Activated naive CD8-positive, alpha-beta T cell treated with anti-CD3 and anti-CD28 coated beads, Interleukin-2, amount 10 ng/mL, durations not matched to agents 7 days and 5 days (primary cell): ENCODE results near the gene DUSP15. TPM values are rescaled to one million over a fixed set of nuclear protein-coding genes. Genes with fewer than 3 reads are reported as not detected.

Experiments used
- ATAC-seq: fragments of 150-1000 bp; cut with Tn5 transposase; one replicate; pipeline ENCODE4 v1.10.0; 2021; ENCODE audit warnings: low read depth, moderate library complexity
- POLR2A ChIA-PET: fragments of 350-600 bp; sonication (Branson Sonifier 250); formaldehyde crosslinking; loops from one replicate; lab custom pipeline; 2021; ENCODE audit warnings: antibody characterized with exemption; lab: Charles Lee
- DNase-seq: peaks from one replicate; pipeline ENCODE4 v3.0.0; 2021
- H3K27ac Mint-ChIP-seq: one replicate; pipeline ENCODE4 v1.8.0; 2022; ENCODE audit warnings: mild to moderate bottlenecking, mixed read lengths
- H3K27me3 Mint-ChIP-seq: one replicate; pipeline ENCODE4 v1.8.0; 2022; ENCODE audit warnings: mild to moderate bottlenecking, moderate library complexity, mixed read lengths
- H3K36me3 Mint-ChIP-seq: one replicate; pipeline ENCODE4 v1.8.0; 2021; ENCODE audit warnings: mild to moderate bottlenecking, mixed read lengths
- H3K4me1 Mint-ChIP-seq: one replicate; pipeline ENCODE4 v1.8.0; 2021; ENCODE audit warnings: mixed read lengths
- H3K4me3 Mint-ChIP-seq: one replicate; pipeline ENCODE4 v1.8.0; 2022; ENCODE audit warnings: mild to moderate bottlenecking, moderate library complexity, mixed read lengths
- H3K9me3 Mint-ChIP-seq: one replicate; pipeline ENCODE4 v1.8.0; 2021; ENCODE audit warnings: mixed read lengths
- total RNA-seq, 2 experiments: library from RNA; stranded (reverse); gene quantifications; one replicate each; pipeline ENCODE4 v1.2.3, GENCODE V29; 2021

DUSP15 gene
- total RNA-seq, 2 experiments from 2014 or later, result not detected

DNA sequence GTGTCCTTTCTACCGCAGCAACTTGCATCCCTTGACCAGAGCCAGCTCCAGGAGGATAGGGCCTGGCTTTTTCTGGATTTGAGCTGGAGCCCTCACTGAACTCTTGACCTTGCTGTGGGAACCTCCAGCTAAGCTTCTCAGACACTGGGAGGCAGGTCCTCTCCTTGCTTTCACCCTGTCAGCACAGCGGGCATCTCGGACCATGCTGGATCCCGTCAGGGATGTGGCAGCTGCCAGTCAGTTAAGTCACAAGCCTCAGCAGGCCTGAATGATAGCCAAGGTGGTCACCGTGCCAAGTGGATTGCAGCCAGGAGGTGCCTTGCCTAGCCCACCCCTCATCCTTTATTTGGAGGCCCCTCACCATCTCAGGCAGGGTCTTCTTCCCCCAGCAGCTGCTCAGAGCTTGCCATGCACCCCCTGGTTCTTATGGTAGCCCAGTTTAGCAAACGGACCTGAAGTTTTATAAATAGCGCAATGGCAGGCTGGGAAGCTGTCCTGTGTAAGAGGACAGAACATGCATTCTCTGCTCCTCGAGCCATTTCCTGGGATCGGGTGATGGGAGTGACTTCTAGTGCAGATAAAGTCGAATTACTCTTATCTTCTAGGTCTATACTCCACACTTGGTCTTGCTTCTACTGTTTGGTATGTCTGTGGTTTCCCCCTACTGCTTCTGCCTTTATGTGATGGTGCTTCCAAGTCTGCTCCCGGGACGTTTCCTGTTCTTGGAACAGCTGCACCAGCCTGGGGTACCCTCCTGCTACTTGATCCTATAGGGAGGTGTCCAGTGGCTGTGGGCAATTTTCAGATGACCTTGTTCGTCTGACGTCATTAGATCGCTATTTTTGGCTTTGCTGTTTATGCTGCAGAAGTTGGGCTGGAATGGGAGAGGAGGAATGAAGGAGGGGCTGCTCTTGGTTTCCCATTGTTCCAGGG lies 58.3 kb downstream of the DUSP15 start:
- H3K9me3 Mint-ChIP-seq, result no peaks in the 10 kb centered on the region

DNA sequence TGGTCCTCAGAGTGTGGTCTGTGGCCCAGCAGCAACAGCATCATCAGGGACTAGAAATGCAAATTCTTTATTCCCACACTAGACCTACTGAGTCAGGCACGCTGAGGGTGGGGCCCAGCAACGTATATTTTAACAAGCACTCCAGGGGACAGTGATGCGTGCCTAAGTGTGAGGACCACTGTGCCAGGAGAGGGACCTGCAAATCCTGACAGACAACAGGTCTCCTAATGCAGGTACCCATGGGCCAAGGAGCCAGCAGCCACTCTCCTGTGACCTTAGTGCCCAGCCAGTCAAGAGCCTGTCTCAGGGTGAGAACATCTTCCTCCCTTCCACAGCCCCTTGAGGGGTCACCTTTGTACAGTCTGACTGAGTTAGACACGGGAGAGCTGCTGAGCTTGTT lies 59.1 kb downstream of the DUSP15 start:
- H3K9me3 Mint-ChIP-seq, result no peaks in the 10 kb centered on the region
- ATAC-seq, result no peak
- no peak for DNase-seq
- H3K4me1 Mint-ChIP-seq, result peaks cover 6% of the 10 kb centered on the region
- H3K4me3 Mint-ChIP-seq, result no peak overlapping the region
- POLR2A ChIA-PET, result no interaction called here
- H3K36me3 Mint-ChIP-seq, result peaks cover 8% of the 10 kb centered on the region
- no peaks in the 10 kb centered on the region for H3K27me3 Mint-ChIP-seq
- no peak overlapping the region for H3K27ac Mint-ChIP-seq

More for the DNA sequence above, 58.3 kb downstream of the DUSP15 start:
- peaks cover 3% of the 10 kb centered on the region for H3K36me3 Mint-ChIP-seq
- ATAC-seq, result no peak
- POLR2A ChIA-PET, result no interaction called here
- H3K27me3 Mint-ChIP-seq, result no peaks in the 10 kb centered on the region
- H3K4me3 Mint-ChIP-seq, result no peak overlapping the region
- no peak for DNase-seq
- H3K27ac Mint-ChIP-seq, result no peak overlapping the region
- peaks cover 3% of the 10 kb centered on the region for H3K4me1 Mint-ChIP-seq

Other genes starting within 250 kb of the DUSP15 start
- gene COX4I2, start 232.6 kb downstream of the DUSP15 start, total RNA-seq, result not detected
- 10 to 100 TPM; 61.7 to 64.5 TPM for gene BCL2L1, start 147.7 kb downstream of the DUSP15 start, total RNA-seq
- 100 to 1,000 TPM; 111 to 114 TPM for gene TPX2, start 131.2 kb downstream of the DUSP15 start, total RNA-seq
- gene MYLK2, start 51.2 kb downstream of the DUSP15 start, total RNA-seq, result under 1 TPM; 0.31 to 0.39 TPM
- not detected for gene FOXS1, start 24.9 kb downstream of the DUSP15 start, total RNA-seq
- gene TTLL9, start 107 bp upstream of the DUSP15 start, total RNA-seq, result not detected
- gene PDRG1, start 81.5 kb upstream of the DUSP15 start, total RNA-seq, result 10 to 100 TPM; 13.1 to 13.4 TPM
- not detected for gene XKR7, start 97.6 kb upstream of the DUSP15 start, total RNA-seq
- not detected for gene CCM2L, start 139.9 kb upstream of the DUSP15 start, total RNA-seq
- gene HCK, start 181.7 kb upstream of the DUSP15 start, total RNA-seq, result under 1 TPM; 0.61 to 0.79 TPM
- 10 to 100 TPM; 36.9 to 39.7 TPM for gene TM9SF4, start 239.2 kb upstream of the DUSP15 start, total RNA-seq